GM12878 (cell line): Measurements from ENCODE around the gene ATIC. TPM values are rescaled to one million over a fixed set of nuclear protein-coding genes. Genes with fewer than 3 reads are reported as not detected.

Experiments
- ATAC-seq: fragments of 200-7000 bp; cut with Tn5 transposase; 3 replicates; pipeline ENCODE4 v1.9.1; 2020; ENCODE audit warnings: mild to moderate bottlenecking, moderate library complexity
- BruUV-seq: library from RNA; stranded (reverse); fragments of 400-500 nt; replicated peaks from 2 replicates; lab custom pipeline; 2021; lab: Mats Ljungman, UMichigan
- CTCF ChIA-PET: fragments of 300-600 bp; sonication (Branson Sonifier 250); formaldehyde crosslinking; extraction: SDS; loops from one replicate; lab custom pipeline; 2021; ENCODE audit warnings: inconsistent platforms; lab: Yijun Ruan, JAX
- POLR2A ChIA-PET: fragments of 350-600 bp; formaldehyde crosslinking; extraction: SDS; loops from one replicate; lab custom pipeline; 2021; ENCODE audit warnings: inconsistent platforms; lab: Charles Lee
- RAD21 ChIA-PET: fragments of 300-600 bp; sonication (Branson Sonifier 250); formaldehyde crosslinking; loops from one replicate; lab custom pipeline; 2023; ENCODE audit warnings: antibody characterized with exemption; ENCODE audit not compliant: unreplicated experiment; lab: Charles Lee
- SMC1A ChIA-PET: fragments of 300-600 bp; sonication (Branson Sonifier 250); formaldehyde crosslinking; loops from one replicate; lab custom pipeline; 2023; ENCODE audit not compliant: unreplicated experiment, uncharacterized antibody; lab: Charles Lee
- DNase-seq: peaks from one replicate; pipeline ENCODE4 v3.0.0-alpha.2; 2011; ENCODE audit warnings: low read depth, low spot score
- FAIRE-seq: peaks from 3 replicates; lab custom pipeline; 2011; peaks lifted over from hg19 to GRCh38; lab: Jason Lieb, UNC
- H2AFZ ChIP-seq: 2 replicates; pipeline ENCODE4 v1.6.0; 2011; ENCODE audit warnings: low read depth, low read length, control low read depth; ENCODE audit not compliant: control insufficient read depth
- H3K27ac ChIP-seq: 2 replicates; pipeline ENCODE4 v1.5.1; 2011; ENCODE audit warnings: control low read depth; ENCODE audit not compliant: control insufficient read depth, insufficient read depth
- H3K27me3 ChIP-seq, 2 experiments: replicated peaks in 1 of 2; 2 replicates each; pipeline versions ENCODE4 v1.6.0 to v1.6.1; 2011; ENCODE audit warnings: low read length in 1 of 2; ENCODE audit not compliant: control insufficient read depth in 2 of 2, insufficient read depth in 2 of 2
- H3K36me3 ChIP-seq, 2 experiments: 2 replicates each; pipeline ENCODE4 v1.5.1; 2011; ENCODE audit warnings: low read length in 1 of 2; ENCODE audit not compliant: control insufficient read depth in 2 of 2, insufficient read depth in 2 of 2
- H3K4me1 ChIP-seq: 2 replicates; pipeline ENCODE4 v1.6.1; 2011; ENCODE audit warnings: mild to moderate bottlenecking, low read length, moderate library complexity, mixed read lengths; ENCODE audit not compliant: control insufficient read depth, insufficient read depth
- H3K4me2 ChIP-seq: 2 replicates; pipeline ENCODE4 v1.6.0; 2011; ENCODE audit warnings: control low read depth; ENCODE audit not compliant: control insufficient read depth, insufficient read depth
- H3K4me3 ChIP-seq: fragments of 200-600 bp; sonication (generic); 2 replicates; pipeline ENCODE4 v1.5.1; 2016
- H3K79me2 ChIP-seq: 2 replicates; pipeline ENCODE4 v1.6.0; 2011; ENCODE audit warnings: low read length; ENCODE audit not compliant: control insufficient read depth, insufficient read depth
- H3K9ac ChIP-seq: 2 replicates; pipeline ENCODE4 v1.8.0; 2011; ENCODE audit warnings: low read length, control low read depth, mixed read lengths; ENCODE audit not compliant: control insufficient read depth, insufficient read depth
- H3K9me3 ChIP-seq: replicated peaks from 3 replicates; pipeline ENCODE4 v1.5.1; 2011; ENCODE audit warnings: mild to moderate bottlenecking, low read length; ENCODE audit not compliant: control insufficient read depth, insufficient read depth
- H4K20me1 ChIP-seq: 2 replicates; pipeline ENCODE4 v1.6.0; 2011; ENCODE audit not compliant: control insufficient read depth, insufficient read depth
- BACH1 ChIP-seq: fragments of 450-650 bp; IDR thresholded peaks from 2 replicates; pipeline ENCODE4 v1.6.1; 2017; ENCODE audit warnings: mild to moderate bottlenecking, borderline replicate concordance
- BHLHE40 ChIP-seq, 2 experiments: fragments of 450-650 bp in 1 of 2; IDR thresholded peaks; 2 replicates each; pipeline ENCODE4 v1.6.1; 2011 to 2017; ENCODE audit warnings: low read depth in 2 of 2, borderline replicate concordance in 1 of 2, improper control_type of control experiment in 1 of 2, low read length in 1 of 2, mild to moderate bottlenecking in 1 of 2
- E4F1 ChIP-seq: fragments of 450-650 bp; IDR thresholded peaks from 2 replicates; pipeline ENCODE4 v1.6.1; 2018; ENCODE audit warnings: borderline replicate concordance, mild to moderate bottlenecking; ENCODE audit not compliant: partially characterized antibody
- EED ChIP-seq: sonication (generic); IDR thresholded peaks from 2 replicates; pipeline ENCODE4 v1.6.1; 2016; ENCODE audit warnings: antibody characterized with exemption, low read depth
- GABPA ChIP-seq: IDR thresholded peaks from 2 replicates; pipeline ENCODE4 v1.6.1; 2014; ENCODE audit warnings: antibody characterized with exemption, low read depth, mild to moderate bottlenecking, inconsistent platforms
- HDAC2 ChIP-seq: fragments of 200-600 bp; sonication (generic); IDR thresholded peaks from 2 replicates; pipeline ENCODE4 v1.6.1; 2017
- POLR2AphosphoS5 ChIP-seq: IDR thresholded peaks from 2 replicates; pipeline ENCODE4 v1.6.1; 2011; ENCODE audit warnings: mild to moderate bottlenecking, low read length, inconsistent platforms
- RAD51 ChIP-seq: fragments of 450-650 bp; IDR thresholded peaks from 2 replicates; pipeline ENCODE4 v1.6.1; 2016; ENCODE audit warnings: moderate library complexity, mild to moderate bottlenecking, inconsistent platforms
- RUNX3 ChIP-seq: IDR thresholded peaks from 2 replicates; pipeline ENCODE4 v1.6.1; 2012; ENCODE audit warnings: low read length, inconsistent platforms
- SREBF2 ChIP-seq: IDR thresholded peaks from 2 replicates; pipeline ENCODE4 v1.6.1; 2012; ENCODE audit warnings: mild to moderate bottlenecking, low read length
- STAT3 ChIP-seq: IDR thresholded peaks from 2 replicates; pipeline ENCODE4 v1.6.1; 2011; ENCODE audit warnings: low read depth, low read length, improper control_type of control experiment
- YBX1 ChIP-seq: fragments of 450-650 bp; IDR thresholded peaks from 2 replicates; pipeline ENCODE4 v1.6.1; 2016; ENCODE audit warnings: antibody characterized with exemption
- ZBED1 ChIP-seq: IDR thresholded peaks from 2 replicates; pipeline ENCODE4 v1.6.1; 2016; ENCODE audit warnings: borderline replicate concordance
- ZNF207 ChIP-seq: fragments of 450-650 bp; IDR thresholded peaks from 2 replicates; pipeline ENCODE4 v1.6.1; 2014; ENCODE audit warnings: antibody characterized with exemption, mild to moderate bottlenecking, borderline replicate concordance
- ZNF24 ChIP-seq: fragments of 450-650 bp; IDR thresholded peaks from 2 replicates; pipeline ENCODE4 v1.6.1; 2017; ENCODE audit warnings: antibody characterized with exemption, mild to moderate bottlenecking
- ZNF622 ChIP-seq: fragments of 450-650 bp; IDR thresholded peaks from 2 replicates; pipeline ENCODE4 v1.6.1; 2017; ENCODE audit warnings: mild to moderate bottlenecking, inconsistent platforms
- ZNF687 ChIP-seq: fragments of 450-650 bp; IDR thresholded peaks from 2 replicates; pipeline ENCODE4 v1.6.1; 2017; ENCODE audit warnings: mild to moderate bottlenecking, moderate library complexity
- WGBS: methylation state at CpG from one replicate; pipeline ENCODE4 v1.1.6; 2016; ENCODE audit warnings: low lambda C conversion rate; ENCODE audit not compliant: insufficient replicate concordance, insufficient coverage; ENCODE audit errors: missing lambda C conversion rate; 5-methylcytosine and 5-hydroxymethylcytosine counted together
- in situ Hi-C: fragments of 300-500 bp; cut with MboI; formaldehyde crosslinking; loops from 9 replicates; pipeline ENCODE4 v1.14.3; 2018; ENCODE audit warnings: mixed read lengths
- intact Hi-C: fragments of 100-400 bp; cut with micrococcal nuclease; formaldehyde crosslinking; loops from one replicate; pipeline ENCODE4 v1.14.2; 2022; ENCODE audit not compliant: unreplicated experiment
- polyA plus RNA-seq, 11 experiments: library from polyadenylated mRNA; depleted of rRNA in 4 of 11; unstranded in 6 of 11; stranded (reverse) in 5 of 11; fragments of >200 nt; fragmentation: Nextera tagmentation in 4 of 11; fragmentation: Illumina TruSeq in 1 of 11; extraction: Ambion mirVana in 4 of 11; extraction: Trizol in 1 of 11; gene quantifications; 1 replicate in 1 of 11; 2 replicates in 10 of 11; pipeline versions ENCODE4 v1.2.1 to v1.2.3, GENCODE V29; 2011 to 2016; ENCODE audit warnings: inconsistent platforms in 2 of 11, missing spikeins in 2 of 11, low read depth in 1 of 11
- total RNA-seq, 4 experiments: library from RNA; depleted of rRNA in 3 of 4; stranded (reverse); fragments of >200 nt in 3 of 4; fragmentation: Illumina TruSeq in 1 of 4; extraction: Trizol in 1 of 4; gene quantifications; 2 replicates each; pipeline versions ENCODE4 v1.2.1 to v1.2.3, GENCODE V29; 2013 to 2021
- TF ChIP-seq, protein P1 (sequence below): fragments of 450-650 bp; IDR thresholded peaks from 2 replicates; pipeline ENCODE4 v1.6.1; 2014; ENCODE audit warnings: mild to moderate bottlenecking

Gene ATIC
- total and polyA plus RNA-seq, 10 of the 15 experiments (the other 5 are each of a cell fraction or from before 2014, with no cell fraction given) = 45.1 to 518 (median 306) TPM

DNA sequence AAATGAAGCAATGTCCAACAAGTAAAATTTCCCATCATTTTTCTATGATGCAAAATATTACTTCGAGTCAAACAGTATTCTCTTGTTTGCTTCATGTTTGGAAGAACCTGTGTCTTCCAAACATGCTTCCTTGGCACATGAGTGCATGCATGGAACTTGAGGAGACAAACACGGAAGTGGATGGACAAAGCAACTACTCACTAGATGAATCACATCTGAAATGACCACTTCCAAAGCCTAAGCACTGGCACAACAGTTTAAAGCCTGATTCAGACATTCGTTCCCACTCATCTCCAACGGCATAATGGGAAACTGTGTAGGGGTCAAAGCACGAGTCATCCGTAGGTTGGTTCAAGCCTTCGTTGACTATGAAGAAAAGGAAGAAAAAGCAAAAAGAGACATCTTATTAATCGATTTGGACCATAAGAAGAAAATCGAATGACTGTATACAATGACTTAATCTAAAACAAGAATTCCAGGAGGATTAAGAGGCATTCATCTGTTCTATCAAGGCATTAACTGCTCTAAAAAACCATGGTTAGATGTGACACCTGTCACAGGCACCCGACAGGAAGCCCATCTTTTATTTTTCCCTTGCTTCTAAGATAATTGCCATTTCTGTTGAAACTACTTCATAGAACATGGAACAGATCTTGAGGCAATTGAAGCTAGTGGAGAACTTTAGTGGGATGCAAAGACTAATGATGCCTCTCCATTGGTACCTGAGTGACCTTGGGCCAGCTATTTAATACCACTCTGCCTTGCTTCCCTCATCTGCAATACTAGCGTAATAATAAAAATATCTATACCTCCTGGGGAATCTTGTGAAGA lies 56.0 kb downstream of the ATIC start:
- ChIA-PET POLR2A (no interaction called here), SMC1A (interaction anchor here (1.0 kb wide), 1 partner anchor 8 kb away, joined by 3 read pairs; no protein-coding TSS in a partner anchor), CTCF (interaction anchor here (0.9 kb wide), 1 partner anchor 9 kb away, joined by 4 read pairs; no protein-coding TSS in a partner anchor), RAD21 (no interaction called here)
- no TSS peak for BruUV-seq
- Histone ChIP-seq H3K36me3 (peaks cover 0 to 7% of the 10 kb centered on the region in 2 experiments; a peak in 2 of 4 replicates), H3K4me2 (no peak overlapping the region), H3K27ac (no peak overlapping the region), H3K27me3 (no peaks in the 10 kb centered on the region), H3K79me2 (no peaks in the 10 kb centered on the region), H3K4me1 (no peaks in the 10 kb centered on the region), H2AFZ (no peak overlapping the region), H4K20me1 (no peaks in the 10 kb centered on the region), H3K4me3 (no peak overlapping the region), H3K9me3 (no peaks in the 10 kb centered on the region), H3K9ac (no peak overlapping the region)
- in situ Hi-C loops = no loop called here
- intact Hi-C loops = no loop called here
- FAIRE-seq (no peak), ATAC-seq (no peak), DNase-seq (no peak)
- TF ChIP-seq ZNF207 = no peak
- TF ChIP-seq EED = no peak
- no peak for TF ChIP-seq STAT3
- TF ChIP-seq ZNF687 = no peak
- no peak for TF ChIP-seq BACH1
- TF ChIP-seq GABPA = no peak
- TF ChIP-seq ZNF622 = no peak
- TF ChIP-seq SREBF2 = no peak
- TF ChIP-seq, protein P1, sequence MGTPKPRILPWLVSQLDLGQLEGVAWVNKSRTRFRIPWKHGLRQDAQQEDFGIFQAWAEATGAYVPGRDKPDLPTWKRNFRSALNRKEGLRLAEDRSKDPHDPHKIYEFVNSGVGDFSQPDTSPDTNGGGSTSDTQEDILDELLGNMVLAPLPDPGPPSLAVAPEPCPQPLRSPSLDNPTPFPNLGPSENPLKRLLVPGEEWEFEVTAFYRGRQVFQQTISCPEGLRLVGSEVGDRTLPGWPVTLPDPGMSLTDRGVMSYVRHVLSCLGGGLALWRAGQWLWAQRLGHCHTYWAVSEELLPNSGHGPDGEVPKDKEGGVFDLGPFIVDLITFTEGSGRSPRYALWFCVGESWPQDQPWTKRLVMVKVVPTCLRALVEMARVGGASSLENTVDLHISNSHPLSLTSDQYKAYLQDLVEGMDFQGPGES = no peak
- no peak for TF ChIP-seq RUNX3
- TF ChIP-seq ZBED1 = no peak
- no peak for TF ChIP-seq RAD51
- TF ChIP-seq BHLHE40 (IDR thresholded peaks at IDR 0.05; ENCODE audit: borderline replicate concordance in 1 of 2, low read depth in 2 of 2, low read length in 1 of 2) = no peak
- TF ChIP-seq YBX1 = no peak
- no peak for TF ChIP-seq ZNF24
- no peak for TF ChIP-seq HDAC2
- TF ChIP-seq E4F1 = no peak
- no peak for TF ChIP-seq POLR2AphosphoS5
- 94% methylated on average over 11 of the region's 11 CpGs for WGBS
